Choroid plexus epithelial cell (primary cell): Measurements from ENCODE around the gene KLHDC8A.
A peak's percentile ranks its signal among the peaks of the same experiment; 100 is the strongest.

Experiments used
- DNase-seq: peaks from one replicate; pipeline ENCODE4 v3.0.0-alpha.2; 2010; ENCODE audit warnings: low read depth
- H3K4me3 ChIP-seq: 2 replicates; pipeline ENCODE4 v1.5.1; 2011; ENCODE audit warnings: low read depth, mild to moderate bottlenecking, control low read depth, low read length, moderate library complexity
- CTCF ChIP-seq: conservative IDR thresholded peaks from 2 replicates; pipeline ENCODE4 v1.5.1; 2011; ENCODE audit warnings: low read depth, mild to moderate bottlenecking, control low read depth, inconsistent platforms, low read length, moderate library complexity

Gene KLHDC8A

GRCh38 chr1:205296154-205296553, 60.6 kb downstream of the KLHDC8A start:
- DNase-seq: no peak
- no peak for TF ChIP-seq CTCF
- H3K4me3 ChIP-seq: no peak overlapping the region

GRCh38 chr1:205294934-205295333, 61.8 kb downstream of the KLHDC8A start:
- DNase-seq: no peak

GRCh38 chr1:205294175-205294917, 62.4 kb downstream of the KLHDC8A start:
- no peak overlapping the region for H3K4me3 ChIP-seq
- TF ChIP-seq CTCF: no peak
- DNase-seq: peak; percentile 68

More at GRCh38 chr1:205294934-205295333, 61.8 kb downstream of the KLHDC8A start:
- no peak for TF ChIP-seq CTCF
- H3K4me3 ChIP-seq: no peak overlapping the region

- H3K4me3 ChIP-seq: no peak overlapping the region
- TF ChIP-seq CTCF: no peak
- no peak for DNase-seq
Observed at GRCh38 chr1:205293350-205294074, 63.2 kb downstream of the KLHDC8A start.

- TF ChIP-seq CTCF: no peak
- H3K4me3 ChIP-seq: no peak overlapping the region
- no peak for DNase-seq
Observed at GRCh38 chr1:205291596-205291995, 65.1 kb downstream of the KLHDC8A start.

GRCh38 chr1:205287767-205288559, 68.8 kb downstream of the KLHDC8A start:
- DNase-seq: no peak
- TF ChIP-seq CTCF: no peak
- no peak overlapping the region for H3K4me3 ChIP-seq
